A673 (cell line): ENCODE measurements around the gene DOCK1. TPM values are rescaled to one million over a fixed set of nuclear protein-coding genes. Genes with fewer than 3 reads are reported as not detected.

ENCODE experiments used
- BruUV-seq: library from RNA; stranded (reverse); fragments of 400-500 nt; replicated peaks from 2 replicates; lab custom pipeline; 2021; lab: Mats Ljungman, UMichigan
- CTCF ChIA-PET: fragments of 300-600 bp; sonication (Branson Sonifier 250); formaldehyde crosslinking; loops from one replicate; lab custom pipeline; 2022; ENCODE audit warnings: antibody characterized with exemption; lab: Charles Lee
- POLR2A ChIA-PET: fragments of 300-600 bp; sonication (Branson Sonifier 250); formaldehyde crosslinking; loops from one replicate; lab custom pipeline; 2022; ENCODE audit warnings: antibody characterized with exemption; ENCODE audit not compliant: low non-redundant PET; lab: Charles Lee
- DNase-seq: peaks from one replicate; pipeline ENCODE4 v3.0.0-alpha.2; 2015; ENCODE audit warnings: low spot score
- H3K27ac ChIP-seq: fragments of 200-600 bp; sonication (generic); 2 replicates; pipeline ENCODE4 v1.5.1; 2016; ENCODE audit warnings: mixed run types, low read depth, mild to moderate bottlenecking, mixed read lengths, antibody characterized with exemption, low read length; ENCODE audit not compliant: poor library complexity, severe bottlenecking
- H3K27me3 ChIP-seq: fragments of 200-600 bp; sonication (generic); replicated peaks from 2 replicates; pipeline ENCODE4 v1.6.1; 2017; ENCODE audit warnings: mixed run types, low read depth, mild to moderate bottlenecking, mixed read lengths, antibody characterized with exemption, low read length; ENCODE audit not compliant: insufficient read depth, poor library complexity
- H3K36me3 ChIP-seq: fragments of 200-600 bp; sonication (generic); 2 replicates; pipeline ENCODE4 v1.6.1; 2016; ENCODE audit warnings: mixed run types, mild to moderate bottlenecking, mixed read lengths, antibody characterized with exemption, low read length; ENCODE audit not compliant: insufficient read depth, poor library complexity, severe bottlenecking
- H3K4me1 ChIP-seq: fragments of 200-600 bp; sonication (generic); 2 replicates; pipeline ENCODE4 v1.6.1; 2017; ENCODE audit warnings: mixed run types, mild to moderate bottlenecking, mixed read lengths, antibody characterized with exemption, low read length; ENCODE audit not compliant: insufficient read depth, poor library complexity, severe bottlenecking
- H3K4me3 ChIP-seq: fragments of 200-600 bp; sonication (generic); 2 replicates; pipeline ENCODE4 v1.5.1; 2016; ENCODE audit warnings: low read depth, mixed run types, mild to moderate bottlenecking, mixed read lengths, low read length; ENCODE audit not compliant: poor library complexity, severe bottlenecking
- H3K9me3 ChIP-seq: fragments of 200-600 bp; sonication (generic); 2 replicates; pipeline ENCODE4 v1.6.1; 2016; ENCODE audit warnings: mixed run types, low read depth, mild to moderate bottlenecking, mixed read lengths, antibody characterized with exemption, low read length; ENCODE audit not compliant: poor library complexity, severe bottlenecking
- EZH2 ChIP-seq: fragments of 200-600 bp; sonication (generic); IDR thresholded peaks from 2 replicates; pipeline ENCODE4 v1.6.1; 2017; ENCODE audit warnings: borderline replicate concordance, low read depth, mild to moderate bottlenecking, mixed read lengths, antibody characterized with exemption, low read length; ENCODE audit not compliant: poor library complexity, severe bottlenecking
- intact Hi-C: fragments of 100-400 bp; cut with micrococcal nuclease; formaldehyde crosslinking; loops from one replicate; pipeline ENCODE4 v1.10.0; 2022; ENCODE audit not compliant: unreplicated experiment
- total RNA-seq: library from RNA; stranded (reverse); gene quantifications from 2 replicates; pipeline ENCODE4 v1.2.3, GENCODE V29; 2021
- TF ChIP-seq, protein P1 (sequence below): fragments of 300-800, 200-600 bp; sonication (generic); conservative IDR thresholded peaks from 2 replicates; pipeline ENCODE4 v1.5.1; 2017; ENCODE audit warnings: low read depth, mild to moderate bottlenecking, antibody characterized with exemption, low read length, moderate library complexity, mixed read lengths

DOCK1 gene
- total RNA-seq, 1 experiment from 2014 or later = 30.7 TPM

DNA sequence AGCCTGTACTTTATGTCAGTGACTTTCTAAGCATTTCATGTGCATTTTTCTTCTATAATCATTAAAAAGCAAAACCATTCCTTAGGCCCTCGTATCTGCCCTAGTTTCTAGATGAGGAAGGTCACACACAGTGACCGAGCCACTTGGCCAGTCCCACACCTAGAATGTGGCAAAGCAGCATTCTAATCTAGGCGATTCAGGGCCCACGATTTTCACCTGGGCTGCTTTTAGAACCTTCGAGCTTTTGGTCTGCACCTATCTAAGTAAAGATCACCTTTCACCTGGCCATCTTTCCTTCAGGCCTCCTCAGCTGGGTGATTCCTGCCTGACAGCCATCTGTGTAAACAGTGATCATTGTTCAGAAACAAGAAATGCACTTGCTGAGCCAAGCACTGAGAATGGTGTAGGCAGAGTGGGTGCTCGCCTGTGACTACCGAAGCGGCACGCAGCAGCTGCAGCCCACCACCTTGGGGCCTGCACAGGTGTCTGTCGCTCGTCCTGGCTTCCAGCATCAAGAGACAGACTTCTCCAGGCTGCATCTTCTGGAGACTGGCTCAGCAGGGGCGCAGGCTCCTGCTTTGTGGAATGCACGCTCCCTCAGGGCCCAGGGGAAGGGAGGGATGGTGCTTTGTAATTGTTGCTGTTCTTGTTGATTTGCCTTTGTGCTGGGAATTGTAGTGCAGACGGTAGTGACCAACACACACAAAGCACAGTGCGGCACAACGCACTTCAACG is 440.2 kb downstream of the DOCK1 start:
- Histone ChIP-seq H3K36me3 (no peaks in the 10 kb centered on the region), H3K4me3 (no peak overlapping the region), H3K27me3 (no peaks in the 10 kb centered on the region), H3K4me1 (no peaks in the 10 kb centered on the region), H3K9me3 (no peaks in the 10 kb centered on the region), H3K27ac (no peak overlapping the region)
- DNase-seq = no peak
- BruUV-seq = no TSS peak
- TF ChIP-seq EZH2 = no peak
- TF ChIP-seq, protein P1, sequence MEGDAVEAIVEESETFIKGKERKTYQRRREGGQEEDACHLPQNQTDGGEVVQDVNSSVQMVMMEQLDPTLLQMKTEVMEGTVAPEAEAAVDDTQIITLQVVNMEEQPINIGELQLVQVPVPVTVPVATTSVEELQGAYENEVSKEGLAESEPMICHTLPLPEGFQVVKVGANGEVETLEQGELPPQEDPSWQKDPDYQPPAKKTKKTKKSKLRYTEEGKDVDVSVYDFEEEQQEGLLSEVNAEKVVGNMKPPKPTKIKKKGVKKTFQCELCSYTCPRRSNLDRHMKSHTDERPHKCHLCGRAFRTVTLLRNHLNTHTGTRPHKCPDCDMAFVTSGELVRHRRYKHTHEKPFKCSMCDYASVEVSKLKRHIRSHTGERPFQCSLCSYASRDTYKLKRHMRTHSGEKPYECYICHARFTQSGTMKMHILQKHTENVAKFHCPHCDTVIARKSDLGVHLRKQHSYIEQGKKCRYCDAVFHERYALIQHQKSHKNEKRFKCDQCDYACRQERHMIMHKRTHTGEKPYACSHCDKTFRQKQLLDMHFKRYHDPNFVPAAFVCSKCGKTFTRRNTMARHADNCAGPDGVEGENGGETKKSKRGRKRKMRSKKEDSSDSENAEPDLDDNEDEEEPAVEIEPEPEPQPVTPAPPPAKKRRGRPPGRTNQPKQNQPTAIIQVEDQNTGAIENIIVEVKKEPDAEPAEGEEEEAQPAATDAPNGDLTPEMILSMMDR = no peak
- intact Hi-C loops = no loop called here
- ChIA-PET CTCF (no interaction called here), POLR2A (no interaction called here)

DNA sequence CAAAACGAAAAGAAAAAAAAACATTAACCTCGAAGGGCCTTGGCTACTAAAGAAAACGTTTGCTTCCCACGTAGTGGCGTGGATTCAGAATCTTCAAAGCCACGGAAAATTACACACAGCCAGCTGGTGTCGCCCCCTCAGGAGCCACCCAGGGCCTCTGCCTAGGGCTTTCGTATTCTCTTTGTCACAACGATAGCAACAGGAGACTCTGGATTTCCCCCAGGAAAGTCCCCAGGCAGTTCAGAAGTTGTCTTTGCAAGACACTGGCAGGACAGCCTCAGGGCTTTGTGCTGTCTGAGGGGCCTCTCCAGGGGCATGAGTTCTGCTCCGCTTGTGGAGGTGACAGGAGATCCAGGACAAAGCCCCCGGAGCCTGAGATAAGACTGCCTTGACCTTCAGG is 441.4 kb downstream of the DOCK1 start:
- Histone ChIP-seq H3K27ac (no peak overlapping the region), H3K4me1 (no peaks in the 10 kb centered on the region), H3K27me3 (no peaks in the 10 kb centered on the region), H3K4me3 (no peak overlapping the region), H3K9me3 (no peaks in the 10 kb centered on the region), H3K36me3 (no peaks in the 10 kb centered on the region)
- DNase-seq = no peak
- no peak for TF ChIP-seq EZH2
- TF ChIP-seq, protein P1 = no peak
- ChIA-PET CTCF (no interaction called here), POLR2A (interaction anchor here (0.6 kb wide), 1 partner anchor 90 kb away, joined by 5 read pairs; no protein-coding TSS in a partner anchor)
- intact Hi-C loops = no loop called here
- no TSS peak for BruUV-seq

DNA sequence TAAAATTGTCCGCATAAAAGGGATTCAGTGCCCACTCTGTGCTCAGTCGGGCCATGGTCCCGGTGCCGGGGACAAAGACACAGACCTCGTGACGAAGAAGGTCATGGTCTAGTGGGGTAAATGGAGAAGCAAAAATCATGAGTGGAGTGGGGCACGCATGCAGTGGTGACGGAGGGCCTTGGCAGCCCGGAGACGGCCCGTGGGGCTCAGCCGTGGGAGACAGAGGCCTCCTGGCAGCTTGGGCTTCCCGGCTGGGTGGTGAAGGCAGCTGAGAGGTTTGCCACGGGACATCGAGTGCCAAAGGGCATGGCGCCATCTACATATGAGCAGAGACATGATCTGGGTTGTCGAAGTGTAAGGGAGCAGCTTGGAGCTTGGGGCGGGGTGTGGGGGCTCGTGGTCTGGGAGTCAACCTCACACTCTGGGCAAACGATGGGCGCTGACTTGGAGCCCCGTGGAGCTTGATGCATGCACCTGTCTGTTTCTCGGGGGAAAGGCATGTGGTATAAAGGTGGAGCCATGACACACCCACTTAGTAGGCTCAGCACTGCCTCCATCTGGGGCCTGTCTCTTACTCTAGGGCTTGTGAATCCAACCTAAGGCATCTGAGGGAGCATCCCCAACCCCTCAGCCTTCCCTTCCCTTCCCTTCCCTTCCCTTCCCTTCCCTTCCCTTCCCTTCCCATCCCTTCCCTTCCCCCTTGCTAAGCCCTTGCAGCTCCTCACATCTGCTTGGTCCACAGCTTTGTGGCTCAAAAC is 442.2 kb downstream of the DOCK1 start:
- POLR2A ChIA-PET = no interaction called here
- H3K36me3 ChIP-seq = no peaks in the 10 kb centered on the region
- no peaks in the 10 kb centered on the region for H3K9me3 ChIP-seq
- no peak for DNase-seq
- intact Hi-C loops = no loop called here
- TF ChIP-seq EZH2 = no peak
- TF ChIP-seq, protein P1 = no peak
- no peak overlapping the region for H3K4me3 ChIP-seq
- no peak overlapping the region for H3K27ac ChIP-seq
- H3K4me1 ChIP-seq = no peaks in the 10 kb centered on the region
- BruUV-seq = no TSS peak
- no peaks in the 10 kb centered on the region for H3K27me3 ChIP-seq
- CTCF ChIA-PET = no interaction called here
